Neural cell (in vitro differentiated cells): ENCODE results near the gene VMP1. TPM values are rescaled to one million over a fixed set of nuclear protein-coding genes. Genes with fewer than 3 reads are reported as not detected.

Experiments used
- H2AFZ ChIP-seq: fragments of 200-600, 300-800 bp; sonication (generic), shearing (Covaris generic); 2 replicates; pipeline ENCODE4 v1.6.0; 2014; ENCODE audit warnings: low read depth, mild to moderate bottlenecking, antibody characterized with exemption, low read length, moderate library complexity
- H3F3A ChIP-seq: fragments of 200-600 bp; shearing (Covaris generic); 2 replicates; pipeline ENCODE4 v1.6.1; 2016; ENCODE audit warnings: mild to moderate bottlenecking, moderate library complexity, mixed read lengths, antibody characterized with exemption, low read length; ENCODE audit not compliant: insufficient read depth, poor library complexity, severe bottlenecking
- H3K27ac ChIP-seq: fragments of 200-600, 300-800 bp; sonication (generic), shearing (Covaris generic); 2 replicates; pipeline ENCODE4 v1.5.1; 2014; ENCODE audit warnings: mild to moderate bottlenecking, low read length, moderate library complexity
- H3K27me3 ChIP-seq: fragments of 300-800, 200-600 bp; sonication (generic), shearing (Covaris generic); 2 replicates; pipeline ENCODE4 v1.6.0; 2014; ENCODE audit warnings: mild to moderate bottlenecking, low read depth, low read length, moderate library complexity; ENCODE audit not compliant: insufficient read depth
- H3K36me3 ChIP-seq: fragments of 300-800, 200-600 bp; sonication (generic), shearing (Covaris generic); 2 replicates; pipeline ENCODE4 v1.5.1; 2014; ENCODE audit warnings: mild to moderate bottlenecking, antibody characterized with exemption, low read length, moderate library complexity; ENCODE audit not compliant: insufficient read depth
- H3K4me2 ChIP-seq: fragments of 300-800, 200-600 bp; sonication (generic), shearing (Covaris generic); 2 replicates; pipeline ENCODE4 v1.6.0; 2014; ENCODE audit warnings: mild to moderate bottlenecking, low read length
- H3K4me3 ChIP-seq: fragments of 300-800, 200-600 bp; sonication (generic), shearing (Covaris generic); 2 replicates; pipeline ENCODE4 v1.5.1; 2014; ENCODE audit warnings: mild to moderate bottlenecking, low read length, moderate library complexity
- H3K79me2 ChIP-seq: fragments of 200-600 bp; shearing (Covaris generic); replicated peaks from 2 replicates; pipeline ENCODE4 v1.6.0; 2014; ENCODE audit warnings: mild to moderate bottlenecking, low read length, moderate library complexity; ENCODE audit not compliant: insufficient read depth
- H3K9ac ChIP-seq: fragments of 300-800, 200-600 bp; sonication (generic), shearing (Covaris generic); 2 replicates; pipeline ENCODE4 v1.6.1; 2016; ENCODE audit warnings: mild to moderate bottlenecking, low read length, mixed read lengths
- H3K9me2 ChIP-seq: fragments of 200-600 bp; shearing (Covaris generic); 2 replicates; pipeline ENCODE4 v1.6.1; 2016; ENCODE audit warnings: mild to moderate bottlenecking, low read length, mixed read lengths; ENCODE audit not compliant: insufficient read depth
- H3K9me3 ChIP-seq: fragments of 200-600, 300-800 bp; sonication (generic), shearing (Covaris generic); 2 replicates; pipeline ENCODE4 v1.6.1; 2016; ENCODE audit warnings: mild to moderate bottlenecking, mixed run types, low read length, moderate library complexity, mixed read lengths
- H4K20me1 ChIP-seq: fragments of 200-600 bp; shearing (Covaris generic); 2 replicates; pipeline ENCODE4 v1.6.1; 2016; ENCODE audit warnings: mild to moderate bottlenecking, mixed run types; ENCODE audit not compliant: insufficient read depth
- EP300 ChIP-seq: fragments of 450-650 bp; conservative IDR thresholded peaks from 2 replicates; pipeline ENCODE4 v1.6.1; 2014; ENCODE audit warnings: antibody characterized with exemption, mild to moderate bottlenecking, moderate library complexity; ENCODE audit not compliant: poor library complexity, severe bottlenecking
- EZH2 ChIP-seq: fragments of 200-600, 300-800 bp; shearing (Covaris generic), sonication (generic); IDR thresholded peaks from 2 replicates; pipeline ENCODE4 v1.6.1; 2014; ENCODE audit warnings: antibody characterized with exemption, low read length, borderline replicate concordance, mild to moderate bottlenecking; ENCODE audit not compliant: insufficient read depth, poor library complexity, severe bottlenecking
- MXI1 ChIP-seq: fragments of 450-650 bp; conservative IDR thresholded peaks from 2 replicates; pipeline ENCODE4 v1.6.1; 2014; ENCODE audit warnings: antibody characterized with exemption, mild to moderate bottlenecking; ENCODE audit not compliant: poor library complexity, severe bottlenecking
- POLR2AphosphoS5 ChIP-seq: IDR thresholded peaks from 2 replicates; pipeline ENCODE4 v1.6.1; 2012
- RAD21 ChIP-seq: fragments of 450-650 bp; conservative IDR thresholded peaks from 2 replicates; pipeline ENCODE4 v1.6.1; 2014; ENCODE audit warnings: antibody characterized with exemption, mild to moderate bottlenecking, moderate library complexity
- SMC3 ChIP-seq: fragments of 450-650 bp; conservative IDR thresholded peaks from 2 replicates; pipeline ENCODE4 v1.6.1; 2014; ENCODE audit warnings: antibody characterized with exemption, mild to moderate bottlenecking, moderate library complexity; ENCODE audit not compliant: poor library complexity
- TAF1 ChIP-seq: IDR thresholded peaks from 2 replicates; pipeline ENCODE4 v1.6.1; 2012; ENCODE audit warnings: low read depth
- polyA plus RNA-seq: library from polyadenylated mRNA; depleted of rRNA; stranded (reverse); fragments of >200 nt; gene quantifications from 2 replicates; pipeline ENCODE4 v1.2.3, GENCODE V29; 2014
- small RNA-seq, 3 experiments: library from RNA; depleted of rRNA; stranded (forward); fragments of <200 nt; gene quantifications; one replicate each; pipeline ENCODE3, GENCODE V24; 2012
- TF ChIP-seq, protein P1 (sequence below): IDR thresholded peaks from 2 replicates; pipeline ENCODE4 v1.6.1; 2012; ENCODE audit warnings: borderline replicate concordance
- TF ChIP-seq, protein P2 (sequence below): fragments of 450-650 bp; IDR thresholded peaks from 2 replicates; pipeline ENCODE4 v1.5.1; 2014; ENCODE audit warnings: antibody characterized with exemption, mild to moderate bottlenecking, moderate library complexity; ENCODE audit not compliant: poor library complexity, severe bottlenecking

Gene VMP1
- polyA plus RNA-seq, 1 donor from 2014 or later, result 75.9 TPM

- Histone ChIP-seq H3K9ac (no peak overlapping the region), H2AFZ (no peak overlapping the region), H3K27ac (no peak overlapping the region), H3K36me3 (no peaks in the 10 kb centered on the region), H3K9me3 (no peaks in the 10 kb centered on the region), H4K20me1 (no peaks in the 10 kb centered on the region), H3K4me2 (no peak overlapping the region), H3K27me3 (no peaks in the 10 kb centered on the region), H3K9me2 (no peaks in the 10 kb centered on the region), H3K4me3 (no peak overlapping the region), H3K79me2 (peaks cover 27% of the 10 kb centered on the region), H3F3A (no peaks in the 10 kb centered on the region)
- no peak for TF ChIP-seq TAF1
- no peak for TF ChIP-seq SMC3
- no peak for TF ChIP-seq EP300
- no peak for TF ChIP-seq EZH2
- TF ChIP-seq, protein P1, sequence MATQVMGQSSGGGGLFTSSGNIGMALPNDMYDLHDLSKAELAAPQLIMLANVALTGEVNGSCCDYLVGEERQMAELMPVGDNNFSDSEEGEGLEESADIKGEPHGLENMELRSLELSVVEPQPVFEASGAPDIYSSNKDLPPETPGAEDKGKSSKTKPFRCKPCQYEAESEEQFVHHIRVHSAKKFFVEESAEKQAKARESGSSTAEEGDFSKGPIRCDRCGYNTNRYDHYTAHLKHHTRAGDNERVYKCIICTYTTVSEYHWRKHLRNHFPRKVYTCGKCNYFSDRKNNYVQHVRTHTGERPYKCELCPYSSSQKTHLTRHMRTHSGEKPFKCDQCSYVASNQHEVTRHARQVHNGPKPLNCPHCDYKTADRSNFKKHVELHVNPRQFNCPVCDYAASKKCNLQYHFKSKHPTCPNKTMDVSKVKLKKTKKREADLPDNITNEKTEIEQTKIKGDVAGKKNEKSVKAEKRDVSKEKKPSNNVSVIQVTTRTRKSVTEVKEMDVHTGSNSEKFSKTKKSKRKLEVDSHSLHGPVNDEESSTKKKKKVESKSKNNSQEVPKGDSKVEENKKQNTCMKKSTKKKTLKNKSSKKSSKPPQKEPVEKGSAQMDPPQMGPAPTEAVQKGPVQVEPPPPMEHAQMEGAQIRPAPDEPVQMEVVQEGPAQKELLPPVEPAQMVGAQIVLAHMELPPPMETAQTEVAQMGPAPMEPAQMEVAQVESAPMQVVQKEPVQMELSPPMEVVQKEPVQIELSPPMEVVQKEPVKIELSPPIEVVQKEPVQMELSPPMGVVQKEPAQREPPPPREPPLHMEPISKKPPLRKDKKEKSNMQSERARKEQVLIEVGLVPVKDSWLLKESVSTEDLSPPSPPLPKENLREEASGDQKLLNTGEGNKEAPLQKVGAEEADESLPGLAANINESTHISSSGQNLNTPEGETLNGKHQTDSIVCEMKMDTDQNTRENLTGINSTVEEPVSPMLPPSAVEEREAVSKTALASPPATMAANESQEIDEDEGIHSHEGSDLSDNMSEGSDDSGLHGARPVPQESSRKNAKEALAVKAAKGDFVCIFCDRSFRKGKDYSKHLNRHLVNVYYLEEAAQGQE, result no peak
- no peak for TF ChIP-seq MXI1
- TF ChIP-seq POLR2AphosphoS5, result no peak
- TF ChIP-seq, protein P2, sequence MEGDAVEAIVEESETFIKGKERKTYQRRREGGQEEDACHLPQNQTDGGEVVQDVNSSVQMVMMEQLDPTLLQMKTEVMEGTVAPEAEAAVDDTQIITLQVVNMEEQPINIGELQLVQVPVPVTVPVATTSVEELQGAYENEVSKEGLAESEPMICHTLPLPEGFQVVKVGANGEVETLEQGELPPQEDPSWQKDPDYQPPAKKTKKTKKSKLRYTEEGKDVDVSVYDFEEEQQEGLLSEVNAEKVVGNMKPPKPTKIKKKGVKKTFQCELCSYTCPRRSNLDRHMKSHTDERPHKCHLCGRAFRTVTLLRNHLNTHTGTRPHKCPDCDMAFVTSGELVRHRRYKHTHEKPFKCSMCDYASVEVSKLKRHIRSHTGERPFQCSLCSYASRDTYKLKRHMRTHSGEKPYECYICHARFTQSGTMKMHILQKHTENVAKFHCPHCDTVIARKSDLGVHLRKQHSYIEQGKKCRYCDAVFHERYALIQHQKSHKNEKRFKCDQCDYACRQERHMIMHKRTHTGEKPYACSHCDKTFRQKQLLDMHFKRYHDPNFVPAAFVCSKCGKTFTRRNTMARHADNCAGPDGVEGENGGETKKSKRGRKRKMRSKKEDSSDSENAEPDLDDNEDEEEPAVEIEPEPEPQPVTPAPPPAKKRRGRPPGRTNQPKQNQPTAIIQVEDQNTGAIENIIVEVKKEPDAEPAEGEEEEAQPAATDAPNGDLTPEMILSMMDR, result no peak
- no peak for TF ChIP-seq RAD21
Measured at GRCh38 chr17:59890720-59891119, 183.3 kb downstream of the VMP1 start.

Small RNA genes within 50 kb of the gene (small RNA-seq; reads per million reads assigned to genes)
- gene AC040904.1 (0 reads per million in 3 experiments), gene RNU6-450P (0 reads per million in 3 experiments)

Other genes starting within 250 kb of the VMP1 start
- 113 and 130 TPM in 2 replicates for gene DHX40, start 142.0 kb upstream of the VMP1 start, polyA plus RNA-seq
- gene CLTC, start 87.8 kb upstream of the VMP1 start, polyA plus RNA-seq, result 189 and 218 TPM in 2 replicates
- 11.7 and 13.2 TPM in 2 replicates for gene PTRH2, start 224 bp upstream of the VMP1 start, polyA plus RNA-seq
- 11.6 and 12.3 TPM in 2 replicates for gene TUBD1, start 185.3 kb downstream of the VMP1 start, polyA plus RNA-seq
- 23.4 and 25.3 TPM in 2 replicates for gene RPS6KB1, start 185.5 kb downstream of the VMP1 start, polyA plus RNA-seq